Right ventricle myocardium inferior (tissue), 1 donor: ENCODE results near the gene UPF1. TPM values are rescaled to one million over a fixed set of nuclear protein-coding genes. Genes with fewer than 3 reads are reported as not detected.
"Not testable (repeated sequence)": the region's sequence is repeated elsewhere in the genome, so short reads cannot be mapped to it uniquely, and the experiment has no call there.

ENCODE experiments used
- ATAC-seq: fragments of 200-7000 bp; cut with Tn5 transposase; one replicate; pipeline ENCODE4 v1.9.1; 2020; ENCODE audit warnings: mild to moderate bottlenecking, moderate library complexity
- DNase-seq: peaks from one replicate; pipeline ENCODE4 v3.0.0; 2021; ENCODE audit errors: missing footprints
- intact Hi-C: fragments of 100-400 bp; cut with DNase I; formaldehyde crosslinking; loops from one replicate; pipeline ENCODE4 v1.11.0; 2022
- total RNA-seq: library from RNA; stranded (reverse); fragmentation: NEBNext Ultra II Directional; extraction: Animal tissue kit (Norgen Biotek cat#: 25700); gene quantifications from one replicate; pipeline ENCODE4 v1.2.1, GENCODE V29; 2021
- donor health status: DM: no; HTN: yes; CAD: no; lungs with severe emphysema.

The UPF1 gene
- total RNA-seq, 1 donor from 2014 or later, result 37.0 TPM

- ATAC-seq (no peak), DNase-seq (no peak)
- intact Hi-C loops, result no loop called here
Observed at GRCh38 chr19:18796239-18796638, 35.5 kb upstream of the UPF1 start.

GRCh38 chr19:18798384-18799352, 33.1 kb upstream of the UPF1 start:
- intact Hi-C loops, result no loop called here
- DNase-seq (no peak), ATAC-seq (no peak)

- ATAC-seq (no peak), DNase-seq (no peak)
- intact Hi-C loops, result no loop called here
Observed at GRCh38 chr19:18799389-18799970, 32.3 kb upstream of the UPF1 start.

GRCh38 chr19:18800079-18800478, 31.7 kb upstream of the UPF1 start:
- intact Hi-C loops, result no loop called here

GRCh38 chr19:18800636-18801035, 31.1 kb upstream of the UPF1 start:
- ATAC-seq (no peak), DNase-seq (no peak)
- intact Hi-C loops, result no loop called here

More at GRCh38 chr19:18800079-18800478, 31.7 kb upstream of the UPF1 start:
- no peak for ATAC-seq
- DNase-seq, result no peak

GRCh38 chr19:18802354-18802753, 29.4 kb upstream of the UPF1 start:
- ATAC-seq (no peak), DNase-seq (no peak)
- intact Hi-C loops, result no loop called here

GRCh38 chr19:18803550-18804138, 28.1 kb upstream of the UPF1 start:
- DNase-seq (no peak), ATAC-seq (no peak)
- intact Hi-C loops, result no loop called here

- no peak for DNase-seq
Observed at GRCh38 chr19:18804139-18804601, 27.6 kb upstream of the UPF1 start.

GRCh38 chr19:18804643-18805042, 27.1 kb upstream of the UPF1 start:
- intact Hi-C loops, result no loop called here
- ATAC-seq (no peak), DNase-seq (no peak)

More at GRCh38 chr19:18804139-18804601, 27.6 kb upstream of the UPF1 start:
- ATAC-seq, result no peak
- intact Hi-C loops, result no loop called here

GRCh38 chr19:18807861-18808331, 23.9 kb upstream of the UPF1 start:
- DNase-seq, result no peak
- intact Hi-C loops, result no loop called here
- peak; percentile 60 for ATAC-seq

- DNase-seq (no peak), ATAC-seq (peak; percentile 89)
- intact Hi-C loops, result no loop called here
Observed at GRCh38 chr19:18809149-18809868, 22.4 kb upstream of the UPF1 start.

- intact Hi-C loops, ATAC-seq, DNase-seq: not testable (repeated sequence)
Observed at GRCh38 chr19:18811638-18812037, 20.1 kb upstream of the UPF1 start.

GRCh38 chr19:18814063-18814462, 17.7 kb upstream of the UPF1 start:
- intact Hi-C loops, result no loop called here
- no peak for DNase-seq
- ATAC-seq, result no peak

- ATAC-seq (no peak), DNase-seq (no peak)
- intact Hi-C loops, result no loop called here
Observed at GRCh38 chr19:18815673-18816072, 16.1 kb upstream of the UPF1 start.

GRCh38 chr19:18816645-18817044, 15.1 kb upstream of the UPF1 start:
- intact Hi-C loops, ATAC-seq, DNase-seq: not testable (repeated sequence)

- no peak for ATAC-seq
- DNase-seq, result no peak
- intact Hi-C loops, result no loop called here
Observed at GRCh38 chr19:18817574-18817973, 14.2 kb upstream of the UPF1 start.

GRCh38 chr19:18828786-18829185, 3.0 kb upstream of the UPF1 start:
- DNase-seq (no peak), ATAC-seq (no peak)
- intact Hi-C loops, result no loop called here

GRCh38 chr19:18830488-18830887, 1.3 kb upstream of the UPF1 start:
- DNase-seq (no peak), ATAC-seq (no peak)
- intact Hi-C loops, result no loop called here
